Glutamatergic neuron (in vitro differentiated cells): ENCODE results near the gene TENT5C. TPM values are rescaled to one million over a fixed set of nuclear protein-coding genes. Genes with fewer than 3 reads are reported as not detected.

Experiments used
- DNase-seq: peaks from one replicate; pipeline ENCODE4 v3.0.0; 2022
- H3K27ac Mint-ChIP-seq: one replicate; pipeline ENCODE4 v1.8.0; 2020; ENCODE audit warnings: mild to moderate bottlenecking, mixed read lengths, inconsistent platforms; ENCODE audit not compliant: unreplicated experiment
- H3K27me3 Mint-ChIP-seq: one replicate; pipeline ENCODE4 v1.8.0; 2020; ENCODE audit warnings: mild to moderate bottlenecking, moderate library complexity, mixed read lengths, inconsistent platforms; ENCODE audit not compliant: unreplicated experiment
- H3K36me3 Mint-ChIP-seq: one replicate; pipeline ENCODE4 v1.8.0; 2020; ENCODE audit warnings: mild to moderate bottlenecking, mixed read lengths, inconsistent platforms; ENCODE audit not compliant: unreplicated experiment
- H3K4me1 Mint-ChIP-seq: one replicate; pipeline ENCODE4 v1.8.0; 2020; ENCODE audit warnings: mild to moderate bottlenecking, low read depth, mixed read lengths, inconsistent platforms; ENCODE audit not compliant: unreplicated experiment
- H3K4me3 Mint-ChIP-seq: one replicate; pipeline ENCODE4 v1.8.0; 2020; ENCODE audit warnings: mild to moderate bottlenecking, mixed read lengths, inconsistent platforms; ENCODE audit not compliant: unreplicated experiment
- H3K9me3 Mint-ChIP-seq: one replicate; pipeline ENCODE4 v1.8.0; 2020; ENCODE audit warnings: mild to moderate bottlenecking, moderate library complexity, mixed read lengths, inconsistent platforms; ENCODE audit not compliant: unreplicated experiment
- CTCF ChIP-seq: fragments of 200-600 bp; sonication (generic); IDR thresholded peaks from one replicate; pipeline ENCODE4 v1.5.0; 2021; ENCODE audit not compliant: partially characterized antibody, unreplicated experiment
- total RNA-seq: library from RNA; stranded (reverse); fragmentation: NEBNext Ultra II Directional; extraction: Animal tissue kit (Norgen Biotek cat#: 25700); gene quantifications from one replicate; pipeline ENCODE4 v1.2.1, GENCODE V29; 2021; ENCODE audit not compliant: unreplicated experiment

Gene TENT5C
- total RNA-seq, 1 donor from 2014 or later = 0.27 TPM

- Mint-ChIP-seq H3K27me3 (peaks cover 2% of the 10 kb centered on the region), H3K4me3 (no peak overlapping the region), H3K4me1 (no peaks in the 10 kb centered on the region), H3K36me3 (peaks cover 6% of the 10 kb centered on the region), H3K9me3 (peaks cover 13% of the 10 kb centered on the region), H3K27ac (no peak overlapping the region)
- DNase-seq = no peak
- TF ChIP-seq CTCF = no peak
Observed at GRCh38 chr1:117581391-117581943, 24.4 kb upstream of the TENT5C start.

GRCh38 chr1:117582451-117582850 lies 23.4 kb upstream of the TENT5C start:
- H3K27ac Mint-ChIP-seq = no peak overlapping the region
- H3K9me3 Mint-ChIP-seq = peaks cover 13% of the 10 kb centered on the region
- DNase-seq = no peak
- peaks cover 2% of the 10 kb centered on the region for H3K27me3 Mint-ChIP-seq
- no peak for TF ChIP-seq CTCF
- peaks cover 6% of the 10 kb centered on the region for H3K36me3 Mint-ChIP-seq
- no peak overlapping the region for H3K4me3 Mint-ChIP-seq
- H3K4me1 Mint-ChIP-seq = no peaks in the 10 kb centered on the region

- Mint-ChIP-seq H3K27me3 (peaks cover 2% of the 10 kb centered on the region), H3K4me1 (no peaks in the 10 kb centered on the region), H3K9me3 (peaks cover 11% of the 10 kb centered on the region), H3K36me3 (peaks cover 4% of the 10 kb centered on the region), H3K4me3 (no peak overlapping the region), H3K27ac (no peak overlapping the region)
- DNase-seq = no peak
- no peak for TF ChIP-seq CTCF
Observed at GRCh38 chr1:117583247-117583646, 22.6 kb upstream of the TENT5C start.

GRCh38 chr1:117584181-117584580 lies 21.7 kb upstream of the TENT5C start:
- no peaks in the 10 kb centered on the region for H3K4me1 Mint-ChIP-seq
- no peaks in the 10 kb centered on the region for H3K36me3 Mint-ChIP-seq
- TF ChIP-seq CTCF = no peak
- H3K4me3 Mint-ChIP-seq = no peak overlapping the region
- no peak for DNase-seq
- H3K27me3 Mint-ChIP-seq = peaks cover 2% of the 10 kb centered on the region
- H3K9me3 Mint-ChIP-seq = peaks cover 7% of the 10 kb centered on the region
- H3K27ac Mint-ChIP-seq = no peak overlapping the region

- Mint-ChIP-seq H3K27ac (no peak overlapping the region), H3K36me3 (no peaks in the 10 kb centered on the region), H3K9me3 (peaks cover 4% of the 10 kb centered on the region), H3K27me3 (peaks cover 2% of the 10 kb centered on the region), H3K4me1 (peaks cover 2% of the 10 kb centered on the region), H3K4me3 (no peak overlapping the region)
- DNase-seq = no peak
- TF ChIP-seq CTCF = no peak
Observed at GRCh38 chr1:117585086-117585485, 20.8 kb upstream of the TENT5C start.
